Smooth muscle cell (in vitro differentiated cells): ENCODE measurements around the gene CRNKL1. TPM values are rescaled to one million over a fixed set of nuclear protein-coding genes. Genes with fewer than 3 reads are reported as not detected.

ENCODE experiments used
- DNase-seq: peaks from one replicate; lab custom pipeline; 2025; ENCODE audit not compliant: unreplicated experiment; lab: John Stamatoyannopoulos, UW
- H2AFZ ChIP-seq: fragments of 200-600 bp; sonication (generic); 2 replicates; pipeline ENCODE4 v1.6.0; 2016; ENCODE audit warnings: antibody characterized with exemption, low read depth, mild to moderate bottlenecking
- H3F3A ChIP-seq: fragments of 200-600 bp; sonication (generic); 2 replicates; pipeline ENCODE4 v1.6.0; 2017; ENCODE audit warnings: antibody characterized with exemption, low read depth
- H3K27ac ChIP-seq: fragments of 200-600 bp; sonication (generic); 2 replicates; pipeline ENCODE4 v1.5.1; 2016; ENCODE audit warnings: low read depth, mild to moderate bottlenecking
- H3K27me3 ChIP-seq: fragments of 200-600 bp; sonication (generic); 2 replicates; pipeline ENCODE4 v1.6.1; 2016; ENCODE audit warnings: low read depth, mild to moderate bottlenecking
- H3K36me3 ChIP-seq: fragments of 200-600 bp; sonication (generic); 2 replicates; pipeline ENCODE4 v1.5.1; 2016; ENCODE audit warnings: low read depth
- H3K4me1 ChIP-seq: fragments of 200-600 bp; sonication (generic); 2 replicates; pipeline ENCODE4 v1.5.1; 2016; ENCODE audit warnings: low read depth
- H3K4me2 ChIP-seq: fragments of 200-600 bp; sonication (generic); 2 replicates; pipeline ENCODE4 v1.6.0; 2016; ENCODE audit warnings: mild to moderate bottlenecking
- H3K4me3 ChIP-seq: fragments of 200-600 bp; sonication (generic); 2 replicates; pipeline ENCODE4 v1.5.1; 2016; ENCODE audit warnings: mild to moderate bottlenecking
- H3K79me2 ChIP-seq: fragments of 200-600 bp; sonication (generic); 2 replicates; pipeline ENCODE4 v1.6.0; 2016; ENCODE audit warnings: low read depth, mild to moderate bottlenecking
- H3K9ac ChIP-seq: fragments of 200-600 bp; sonication (generic); 2 replicates; pipeline ENCODE4 v1.6.0; 2016; ENCODE audit warnings: low read depth
- H3K9me3 ChIP-seq: fragments of 200-600 bp; sonication (generic); replicated peaks from 2 replicates; pipeline ENCODE4 v1.5.1; 2016; ENCODE audit warnings: low read depth
- H4K20me1 ChIP-seq: fragments of 200-600 bp; sonication (generic); 2 replicates; pipeline ENCODE4 v1.6.0; 2016; ENCODE audit warnings: low read depth
- CTCF ChIP-seq: fragments of 200-600 bp; sonication (generic); IDR thresholded peaks from 2 replicates; pipeline ENCODE4 v1.5.1; 2017; ENCODE audit warnings: borderline replicate concordance, mild to moderate bottlenecking, antibody characterized with exemption; ENCODE audit not compliant: insufficient read depth, poor library complexity, severe bottlenecking
- WGBS: methylation state at CpG from one replicate; pipeline ENCODE4 v1.1.7; 2016; ENCODE audit warnings: low lambda C conversion rate; 5-methylcytosine and 5-hydroxymethylcytosine counted together
- polyA plus RNA-seq: library from polyadenylated mRNA; unstranded; fragments of >200 nt; fragmentation: Nextera tagmentation; extraction: Ambion mirVana; gene quantifications from 2 replicates; pipeline ENCODE4 v1.2.1, GENCODE V29; 2016
- total RNA-seq: library from RNA; depleted of rRNA; stranded (reverse); fragments of >200 nt; gene quantifications from 2 replicates; pipeline ENCODE4 v1.2.3, GENCODE V29; 2014

The CRNKL1 gene
- total and polyA plus RNA-seq, 2 experiments from 2014 or later = 12.3 to 26.0 TPM

GRCh38 chr20:20037960-20038359 lies 14.3 kb downstream of the CRNKL1 start:
- no peaks in the 10 kb centered on the region for H3K79me2 ChIP-seq
- no peak overlapping the region for H3K9ac ChIP-seq
- H3K4me2 ChIP-seq = no peak overlapping the region
- DNase-seq = no peak
- no peaks in the 10 kb centered on the region for H4K20me1 ChIP-seq
- no peaks in the 10 kb centered on the region for H3K27me3 ChIP-seq
- no peak for TF ChIP-seq CTCF
- H3F3A ChIP-seq = peaks cover 14% of the 10 kb centered on the region
- peaks cover 52% of the 10 kb centered on the region for H3K36me3 ChIP-seq
- H3K4me3 ChIP-seq = no peak overlapping the region
- no peaks in the 10 kb centered on the region for H3K4me1 ChIP-seq
- H3K9me3 ChIP-seq = no peaks in the 10 kb centered on the region
- 80% methylated on average over 5 of the region's 5 CpGs for WGBS
- H3K27ac ChIP-seq = no peak overlapping the region
- no peak overlapping the region for H2AFZ ChIP-seq

- no peaks in the 10 kb centered on the region for H3K27me3 ChIP-seq
- H3K36me3 ChIP-seq = peaks cover 55% of the 10 kb centered on the region
- peaks cover 3% of the 10 kb centered on the region for H4K20me1 ChIP-seq
- peaks cover 14% of the 10 kb centered on the region for H3F3A ChIP-seq
- no peaks in the 10 kb centered on the region for H3K4me1 ChIP-seq
- no peak overlapping the region for H3K4me2 ChIP-seq
- no peak overlapping the region for H3K9ac ChIP-seq
- no peak overlapping the region for H3K27ac ChIP-seq
- no peaks in the 10 kb centered on the region for H3K9me3 ChIP-seq
- no peak for TF ChIP-seq CTCF
- H3K4me3 ChIP-seq = no peak overlapping the region
- no peak for DNase-seq
- 96% methylated on average over 3 of the region's 3 CpGs for WGBS
- no peak overlapping the region for H2AFZ ChIP-seq
- H3K79me2 ChIP-seq = no peaks in the 10 kb centered on the region
These were observed 15.5 kb downstream of the CRNKL1 start for GRCh38 chr20:20036756-20037155.

- TF ChIP-seq CTCF = no peak
- H3K36me3 ChIP-seq = peaks cover 52% of the 10 kb centered on the region
- no peak for DNase-seq
These were observed 17.8 kb downstream of the CRNKL1 start for GRCh38 chr20:20034486-20034885.

GRCh38 chr20:20031790-20032189 lies 20.5 kb downstream of the CRNKL1 start:
- no peak overlapping the region for H3K4me2 ChIP-seq
- peaks cover 26% of the 10 kb centered on the region for H4K20me1 ChIP-seq
- no peaks in the 10 kb centered on the region for H3K27me3 ChIP-seq
- H3K9me3 ChIP-seq = no peaks in the 10 kb centered on the region
- H3K4me1 ChIP-seq = no peaks in the 10 kb centered on the region
- no peak overlapping the region for H3K4me3 ChIP-seq
- 92% methylated on average over 5 of the region's 5 CpGs for WGBS
- peaks cover 34% of the 10 kb centered on the region for H3K36me3 ChIP-seq
- no peak overlapping the region for H2AFZ ChIP-seq
- no peak for DNase-seq
- no peak overlapping the region for H3K27ac ChIP-seq
- peaks cover 19% of the 10 kb centered on the region for H3K79me2 ChIP-seq
- TF ChIP-seq CTCF = no peak
- no peak overlapping the region for H3K9ac ChIP-seq
- H3F3A ChIP-seq = peaks cover 11% of the 10 kb centered on the region

More at GRCh38 chr20:20034486-20034885, 17.8 kb downstream of the CRNKL1 start:
- Histone ChIP-seq H3K27me3 (no peaks in the 10 kb centered on the region), H3K4me3 (no peak overlapping the region), H3F3A (peaks cover 14% of the 10 kb centered on the region), H3K79me2 (no peaks in the 10 kb centered on the region), H3K4me1 (no peaks in the 10 kb centered on the region), H3K9ac (no peak overlapping the region), H3K4me2 (no peak overlapping the region), H3K27ac (no peak overlapping the region), H4K20me1 (peaks cover 8% of the 10 kb centered on the region), H3K9me3 (no peaks in the 10 kb centered on the region), H2AFZ (no peak overlapping the region)
- 80% methylated on average over 4 of the region's 4 CpGs for whole genome bisulfite sequencing
